IgD-negative memory B cell (primary cell): ENCODE measurements around the gene DBF4B. TPM values are rescaled to one million over a fixed set of nuclear protein-coding genes. Genes with fewer than 3 reads are reported as not detected.
"Not testable (repeated sequence)": the region's sequence is repeated elsewhere in the genome, so short reads cannot be mapped to it uniquely, and the experiment has no call there.

Experiments
- H3K27ac Mint-ChIP-seq, 3 donors: one replicate each; pipeline ENCODE4 v1.8.0; 2020 to 2022; ENCODE audit warnings: mild to moderate bottlenecking in 3 of 3, mixed read lengths in 3 of 3, moderate library complexity in 1 of 3
- H3K27me3 Mint-ChIP-seq: one replicate; pipeline ENCODE4 v1.8.0; 2021; ENCODE audit warnings: mixed read lengths
- H3K36me3 Mint-ChIP-seq: one replicate; pipeline ENCODE4 v1.8.0; 2020; ENCODE audit warnings: mild to moderate bottlenecking, mixed read lengths
- H3K4me1 Mint-ChIP-seq, 3 donors: one replicate each; pipeline ENCODE4 v1.8.0; 2020 to 2022; ENCODE audit warnings: mixed read lengths in 3 of 3, mild to moderate bottlenecking in 1 of 3
- H3K4me3 Mint-ChIP-seq, 4 donors: one replicate each; pipeline ENCODE4 v1.8.0; 2020 to 2022; ENCODE audit warnings: mild to moderate bottlenecking in 4 of 4, mixed read lengths in 4 of 4, moderate library complexity in 3 of 4
- H3K9me3 Mint-ChIP-seq, 3 donors: one replicate each; pipeline ENCODE4 v1.8.0; 2020 to 2021; ENCODE audit warnings: mixed read lengths in 3 of 3, mild to moderate bottlenecking in 1 of 3
- polyA plus RNA-seq: library from polyadenylated mRNA; unstranded; fragments of 300-500 nt; fragmentation: Illumina TruSeq; gene quantifications from one replicate; pipeline ENCODE4 v1.2.3, GENCODE V29; 2021

The DBF4B gene, protein sequence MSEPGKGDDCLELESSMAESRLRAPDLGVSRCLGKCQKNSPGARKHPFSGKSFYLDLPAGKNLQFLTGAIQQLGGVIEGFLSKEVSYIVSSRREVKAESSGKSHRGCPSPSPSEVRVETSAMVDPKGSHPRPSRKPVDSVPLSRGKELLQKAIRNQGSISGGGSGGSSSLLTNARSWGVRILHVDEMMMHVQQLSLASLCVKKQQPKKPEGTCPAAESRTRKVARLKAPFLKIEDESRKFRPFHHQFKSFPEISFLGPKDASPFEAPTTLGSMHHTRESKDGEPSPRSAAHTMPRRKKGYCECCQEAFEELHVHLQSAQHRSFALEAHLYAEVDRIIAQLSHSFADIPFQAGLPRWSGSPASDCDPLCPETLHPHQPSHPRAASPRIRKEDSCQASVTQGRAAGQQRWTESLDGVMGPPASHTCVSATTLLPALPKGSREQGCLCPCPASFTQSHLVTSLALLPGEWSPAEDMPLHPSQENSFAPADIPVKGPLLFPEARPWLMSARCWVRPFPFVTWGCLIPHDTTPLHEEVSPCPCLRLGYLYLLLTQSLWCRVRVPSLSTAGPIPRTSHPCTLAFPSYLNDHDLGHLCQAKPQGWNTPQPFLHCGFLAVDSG
- 1.1 TPM for polyA plus RNA-seq

DNA sequence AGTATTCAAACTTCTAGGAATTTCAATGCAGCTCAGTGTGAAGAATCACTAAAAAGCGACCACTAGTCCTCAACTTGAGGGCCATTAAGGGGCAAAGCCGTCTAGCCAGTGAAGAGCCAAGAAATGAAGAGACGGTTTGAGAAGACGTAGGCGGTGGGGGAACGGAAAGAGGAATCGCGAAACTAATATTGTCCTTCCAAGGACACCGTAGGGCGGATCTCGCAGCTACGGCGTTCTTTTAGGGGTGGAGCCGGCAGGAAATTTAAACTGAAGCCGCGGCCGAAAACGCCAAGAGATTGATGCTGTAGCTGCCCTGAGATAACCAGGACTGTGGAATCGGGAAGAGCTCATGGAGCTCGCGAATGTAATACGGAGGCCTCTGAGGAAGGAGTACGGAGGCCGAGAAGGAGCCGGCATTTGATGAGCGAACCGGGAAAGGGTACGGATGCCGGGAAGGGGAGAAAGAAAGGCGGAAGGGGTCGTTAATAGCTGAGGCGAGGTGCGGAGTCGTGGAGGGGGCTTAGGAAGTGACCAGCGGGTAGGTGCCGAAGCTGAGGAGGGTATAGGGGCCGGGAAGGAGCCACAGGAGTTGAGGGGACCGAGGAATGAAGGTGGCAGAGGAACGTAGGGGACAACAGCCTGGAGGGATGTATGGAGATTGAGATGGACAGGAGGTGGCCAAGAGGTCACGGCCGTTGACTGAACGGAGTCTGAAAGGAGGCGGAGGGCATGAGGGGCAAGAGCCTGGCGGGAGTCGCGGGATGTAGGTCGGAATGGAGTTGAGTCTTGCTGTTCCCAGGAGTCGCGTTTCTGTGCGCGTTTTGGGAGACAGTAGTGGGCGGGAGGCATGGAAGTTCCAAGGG is at the start of gene DBF4B:
DBF4B (plus strand) TSS at position 265 of the 863 bp plus-strand sequence; CDS start at position 421, 156 bp downstream.
- H3K4me3 Mint-ChIP-seq = no peak within 1 kb of the TSS
- no peak within 1 kb of the TSS for H3K27ac Mint-ChIP-seq

GRCh38 chr17:44661835-44662234 is 46.6 kb upstream of the DBF4B start:
- Mint-ChIP-seq H3K4me3 (no peak overlapping the region), H3K27ac (no peak overlapping the region), H3K4me1 (peaks cover 0 to 4% (median 3%) of the 10 kb centered on the region in 3 donors), H3K9me3 (no peaks in the 10 kb centered on the region), H3K27me3 (peaks cover 4% of the 10 kb centered on the region), H3K36me3 (no peaks in the 10 kb centered on the region)

More for the DNA sequence above, at the start of gene DBF4B:
- H3K9me3 Mint-ChIP-seq = peaks cover 0 to 1% (median 0%) of the 10 kb centered on the region in 3 donors
- no peaks in the 10 kb centered on the region for H3K27me3 Mint-ChIP-seq
- H3K4me1 Mint-ChIP-seq = peaks cover 0 to 2% (median 0%) of the 10 kb centered on the region in 3 donors
- peaks cover 2% of the 10 kb centered on the region for H3K36me3 Mint-ChIP-seq

DNA sequence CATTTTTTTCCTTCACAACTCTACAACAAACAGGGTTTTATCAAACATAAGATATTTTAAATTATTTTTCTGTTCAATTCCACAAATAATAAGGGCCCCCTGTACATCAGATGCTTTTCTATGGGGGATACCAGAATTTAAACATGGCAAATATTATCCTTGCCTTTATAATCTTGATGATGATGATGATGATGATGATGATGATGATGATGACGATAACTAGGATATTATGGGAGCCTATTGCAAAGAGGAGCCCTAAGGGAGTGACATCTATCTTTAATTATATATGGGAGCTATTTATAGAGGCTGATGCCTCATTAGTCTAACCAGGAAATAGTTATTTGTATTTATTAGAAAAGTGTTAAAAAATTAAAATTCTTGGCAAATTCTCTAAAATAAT is 45.4 kb upstream of the DBF4B start:
- Mint-ChIP-seq H3K4me1 (no peaks in the 10 kb centered on the region), H3K4me3 (no peak overlapping the region), H3K9me3 (no peaks in the 10 kb centered on the region), H3K27me3 (no peaks in the 10 kb centered on the region), H3K36me3 (no peaks in the 10 kb centered on the region), H3K27ac (no peak overlapping the region)

DNA sequence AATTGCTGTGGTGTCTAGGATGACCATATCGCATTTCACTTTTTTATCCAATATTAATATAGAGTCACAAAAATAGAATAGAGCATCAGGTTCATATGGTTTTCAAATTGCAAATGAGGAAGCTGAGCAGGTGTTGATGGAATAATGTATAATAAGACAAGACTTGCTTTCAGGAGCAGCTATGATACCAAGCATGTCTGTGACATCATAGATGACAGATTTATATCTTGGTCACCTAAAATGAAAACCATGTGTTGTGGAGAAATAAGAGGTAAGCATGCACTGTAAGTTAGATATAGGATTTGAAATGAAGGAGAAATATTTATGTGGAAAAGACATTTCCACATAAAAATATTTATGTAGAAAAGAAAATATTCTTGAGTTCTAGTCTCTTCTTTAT is 43.6 kb upstream of the DBF4B start:
- Mint-ChIP-seq H3K4me1 (no peaks in the 10 kb centered on the region), H3K4me3 (no peak overlapping the region), H3K36me3 (no peaks in the 10 kb centered on the region), H3K27me3 (no peaks in the 10 kb centered on the region), H3K9me3 (no peaks in the 10 kb centered on the region), H3K27ac (no peak overlapping the region)

DNA sequence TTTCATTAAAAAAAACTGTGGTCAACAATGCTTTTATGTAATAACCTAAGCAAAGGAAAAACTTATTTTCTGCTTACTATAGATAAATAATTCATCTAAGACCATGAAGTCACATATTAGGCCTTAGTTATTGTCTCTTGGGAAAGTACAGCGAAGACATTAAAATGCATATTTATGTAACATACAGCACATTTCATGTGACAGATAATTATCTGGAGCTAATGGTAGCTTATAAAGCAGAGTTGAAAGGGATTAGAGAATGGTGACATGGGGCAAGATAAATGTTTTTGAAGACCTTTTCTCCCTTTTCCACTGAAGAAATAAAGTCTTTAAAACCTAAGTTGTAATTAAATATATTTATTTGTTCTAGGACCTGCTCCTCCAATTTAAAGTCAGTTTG is 42.5 kb upstream of the DBF4B start:
- Mint-ChIP-seq H3K36me3 (no peaks in the 10 kb centered on the region), H3K9me3 (no peaks in the 10 kb centered on the region), H3K4me1 (no peaks in the 10 kb centered on the region), H3K27ac (no peak overlapping the region), H3K27me3 (no peaks in the 10 kb centered on the region), H3K4me3 (no peak overlapping the region)

GRCh38 chr17:44672479-44673093 is 35.9 kb upstream of the DBF4B start:
- Mint-ChIP-seq H3K36me3 (no peaks in the 10 kb centered on the region), H3K9me3 (no peaks in the 10 kb centered on the region), H3K27me3 (no peaks in the 10 kb centered on the region), H3K4me3 (no peak overlapping the region), H3K27ac (no peak overlapping the region), H3K4me1 (no peaks in the 10 kb centered on the region)

- no peak overlapping the region for H3K4me3 Mint-ChIP-seq
- no peak overlapping the region for H3K27ac Mint-ChIP-seq
- no peaks in the 10 kb centered on the region for H3K4me1 Mint-ChIP-seq
- no peaks in the 10 kb centered on the region for H3K9me3 Mint-ChIP-seq
- no peaks in the 10 kb centered on the region for H3K27me3 Mint-ChIP-seq
- H3K36me3 Mint-ChIP-seq = no peaks in the 10 kb centered on the region
These were observed 34.6 kb upstream of the DBF4B start for GRCh38 chr17:44673893-44674292.

DNA sequence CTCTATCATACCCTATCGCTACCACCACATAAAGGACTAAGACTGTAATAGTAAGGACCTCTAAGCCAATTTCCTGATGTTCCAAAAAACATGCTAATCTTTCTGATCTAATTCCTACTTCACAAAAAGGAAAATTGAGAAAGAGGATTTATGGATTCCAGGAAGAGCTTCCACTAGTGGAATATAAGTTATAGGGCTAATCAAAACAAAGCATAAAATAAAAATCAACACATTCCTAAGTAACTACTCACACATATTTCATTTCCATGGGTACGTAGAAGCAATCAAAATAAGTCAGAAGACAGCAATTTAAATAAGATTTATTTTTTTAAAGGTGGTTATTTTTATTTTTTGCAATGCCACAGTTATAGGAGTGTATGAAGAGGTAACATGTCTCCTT is 31.3 kb upstream of the DBF4B start:
- Mint-ChIP-seq H3K9me3 (no peaks in the 10 kb centered on the region), H3K4me1 (peaks cover 0 to 4% (median 0%) of the 10 kb centered on the region in 3 donors)

DNA sequence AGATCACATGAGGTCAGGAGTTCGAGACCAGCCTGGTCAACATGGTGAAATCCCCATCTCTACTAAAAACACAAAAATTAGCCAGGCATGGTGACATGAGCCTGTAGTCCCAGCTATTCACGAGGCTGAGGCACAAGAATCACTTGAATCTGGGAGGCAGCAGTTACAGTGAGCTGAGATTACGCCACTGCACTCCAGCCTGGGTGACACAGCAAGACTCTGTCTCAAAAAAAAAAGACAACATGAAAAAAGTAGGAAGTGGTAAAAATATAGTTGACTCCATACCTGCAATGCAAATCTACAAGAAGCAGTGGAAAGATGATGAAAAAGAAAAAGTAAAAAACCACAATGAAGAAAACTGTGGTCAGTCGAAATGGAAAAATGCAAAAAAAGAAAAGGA is 25.2 kb upstream of the DBF4B start:
- H3K36me3 Mint-ChIP-seq, H3K4me3 Mint-ChIP-seq, H3K9me3 Mint-ChIP-seq, H3K27me3 Mint-ChIP-seq: not testable (repeated sequence)
- Mint-ChIP-seq H3K4me1 (peaks cover 4 to 14% (median 4%) of the 10 kb centered on the region in 3 donors), H3K27ac (peak overlapping the region in 1 of 3 donors; percentile 5)

More for the DNA sequence above, 31.3 kb upstream of the DBF4B start:
- Mint-ChIP-seq H3K36me3 (no peaks in the 10 kb centered on the region), H3K27me3 (no peaks in the 10 kb centered on the region), H3K27ac (no peak overlapping the region), H3K4me3 (no peak overlapping the region)

GRCh38 chr17:44687756-44688155 is 20.7 kb upstream of the DBF4B start:
- H3K9me3 Mint-ChIP-seq = no peaks in the 10 kb centered on the region
- H3K4me1 Mint-ChIP-seq = peaks cover 16 to 27% (median 21%) of the 10 kb centered on the region in 3 donors
- no peaks in the 10 kb centered on the region for H3K36me3 Mint-ChIP-seq
- no peaks in the 10 kb centered on the region for H3K27me3 Mint-ChIP-seq
- no peak overlapping the region for H3K27ac Mint-ChIP-seq
- peak overlapping the region in 1 of 4 donors; percentile 7 for H3K4me3 Mint-ChIP-seq

DNA sequence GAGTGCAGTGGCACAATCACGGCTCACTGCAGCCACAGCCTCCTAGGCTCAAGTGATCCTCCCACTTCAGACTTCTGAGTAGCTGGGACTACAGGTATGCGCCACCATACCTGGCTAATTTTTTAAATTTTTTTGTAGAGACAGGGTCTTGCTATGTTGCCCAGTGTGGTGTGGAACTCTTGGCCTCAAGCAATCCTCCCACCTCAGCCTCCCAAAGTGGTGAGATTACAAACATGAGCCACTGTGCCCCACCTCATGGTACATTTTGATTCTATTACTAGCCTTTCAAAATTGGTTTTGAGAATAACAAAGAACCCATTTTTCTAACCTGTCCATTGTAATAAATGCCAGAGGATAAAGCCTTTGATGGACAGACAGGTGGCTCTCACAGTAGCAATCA is 20.3 kb upstream of the DBF4B start:
- Mint-ChIP-seq H3K9me3 (no peaks in the 10 kb centered on the region), H3K36me3 (no peaks in the 10 kb centered on the region), H3K27ac (no peak overlapping the region), H3K4me3 (peak overlapping the region in 2 of 4 donors; percentile 97 to 98), H3K27me3 (no peaks in the 10 kb centered on the region), H3K4me1 (peaks cover 16 to 27% (median 21%) of the 10 kb centered on the region in 3 donors)

- H3K27me3 Mint-ChIP-seq = no peaks in the 10 kb centered on the region
- peak overlapping the region; percentile 97 to 99 (median 98) for H3K4me3 Mint-ChIP-seq
- peak overlapping the region; percentile 89 to 92 (median 90) for H3K27ac Mint-ChIP-seq
- H3K4me1 Mint-ChIP-seq = peaks cover 14 to 27% (median 21%) of the 10 kb centered on the region in 3 donors
- H3K36me3 Mint-ChIP-seq = no peaks in the 10 kb centered on the region
- no peaks in the 10 kb centered on the region for H3K9me3 Mint-ChIP-seq
These were observed 19.6 kb upstream of the DBF4B start for GRCh38 chr17:44688675-44689476.

DNA sequence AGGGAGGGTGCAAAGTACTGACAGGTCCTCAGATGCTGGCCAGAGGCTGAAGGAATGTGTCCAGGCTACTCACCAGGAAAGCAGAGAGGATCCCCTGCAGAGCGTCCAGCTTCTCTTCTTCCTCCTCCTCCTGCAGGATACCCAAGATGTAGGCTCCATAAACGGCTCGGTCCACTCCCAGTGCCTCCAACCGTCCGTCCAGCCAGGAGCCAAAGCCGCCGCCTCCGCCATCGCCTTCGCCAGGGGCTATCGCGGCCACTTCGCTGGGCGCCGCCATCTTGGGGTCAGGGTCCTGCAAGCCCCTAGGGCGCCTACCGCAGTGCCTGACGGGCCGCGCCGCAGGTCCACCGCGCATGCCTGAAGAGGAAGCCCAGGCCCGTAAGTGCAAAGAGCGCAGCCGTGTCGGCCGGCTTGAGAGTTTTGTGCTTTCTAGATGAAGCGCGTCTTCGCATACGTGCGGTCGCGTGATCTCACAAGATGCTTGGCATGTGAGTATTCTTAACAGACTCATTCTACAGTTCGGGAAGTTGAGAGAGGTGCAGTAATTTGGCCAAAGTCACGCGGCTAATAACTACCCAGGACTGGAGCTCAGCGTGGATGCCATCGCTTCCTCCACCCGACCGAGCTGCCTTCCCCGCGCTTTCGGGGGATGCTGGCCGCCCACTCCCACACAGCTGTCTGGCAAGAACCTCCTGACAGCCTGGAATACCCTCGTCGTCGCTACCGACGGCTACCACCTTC is 18.8 kb upstream of the DBF4B start, which contains the start of gene CCDC43:
CCDC43 (minus strand) TSS at position 300 of the 741 bp plus-strand sequence; CDS start at position 277, 23 bp downstream.
- H3K4me1 Mint-ChIP-seq = peaks cover 14 to 27% (median 21%) of the 10 kb centered on the region in 3 donors

More for the DNA sequence above, 18.8 kb upstream of the DBF4B start, which contains the start of gene CCDC43:
- H3K4me3 Mint-ChIP-seq = peak within 1 kb of the TSS; percentile 97 to 99 (median 98)
- no peaks in the 10 kb centered on the region for H3K27me3 Mint-ChIP-seq
- H3K9me3 Mint-ChIP-seq = no peaks in the 10 kb centered on the region
- H3K36me3 Mint-ChIP-seq = no peaks in the 10 kb centered on the region
- H3K27ac Mint-ChIP-seq = peak within 1 kb of the TSS; percentile 89 to 92 (median 90)
